Stomach (tissue), 4 donors: ENCODE results near the gene AXIN2.

ENCODE experiments used
- CTCF ChIP-seq, 7 experiments: fragments of 450-650 bp in 4 of 7; fragments of 200-600 bp in 3 of 7; sonication (generic) in 3 of 7; IDR thresholded peaks; one replicate each; pipeline ENCODE4 v1.5.1; 2016 to 2019; ENCODE audit warnings: antibody characterized with exemption in 7 of 7, control low read depth in 2 of 7, mild to moderate bottlenecking in 1 of 7
- POLR2A ChIP-seq, 4 donors: fragments of 450-650 bp; IDR thresholded peaks; one replicate each; pipeline ENCODE4 v1.6.1; 2016; ENCODE audit warnings: antibody characterized with exemption in 4 of 4, control low read depth in 2 of 4, mild to moderate bottlenecking in 1 of 4, moderate library complexity in 1 of 4

- no peak for TF ChIP-seq POLR2A (IDR thresholded peaks at IDR 0.05)
- no peak for TF ChIP-seq CTCF (IDR thresholded peaks at IDR 0.05)
These were observed 15.5 kb upstream of the AXIN2 start for GRCh38 chr17:65576939-65577338.
